Measurements from ENCODE around the gene RAB4A. TPM values are rescaled to one million over a fixed set of nuclear protein-coding genes. Genes with fewer than 3 reads are reported as not detected.

The RAB4A gene
- total and polyA plus RNA-seq, 2 of the 13 experiments (the other 11 are each of a cell fraction or from before 2014, with no cell fraction given): 56.0 to 80.1 TPM

DNA sequence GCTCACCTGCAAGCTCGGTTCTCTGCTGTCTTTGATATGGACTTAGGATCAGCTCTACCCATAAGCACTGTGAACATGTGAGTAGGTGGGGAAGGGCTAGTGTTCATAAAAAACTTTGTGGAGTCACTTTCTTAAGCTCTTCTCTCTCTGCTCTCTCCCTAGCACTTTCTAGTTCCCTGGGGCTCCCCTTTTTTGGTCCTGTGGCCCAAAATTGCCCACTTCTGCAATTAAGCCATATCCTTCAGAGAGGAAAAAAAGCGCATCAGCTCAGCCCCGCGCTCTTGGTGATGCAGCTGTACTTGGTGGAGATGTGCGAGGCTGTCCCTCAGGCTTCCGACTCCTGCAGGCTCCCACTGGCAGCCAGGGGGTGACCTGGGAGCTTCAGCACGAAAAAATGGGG, 48.6 kb downstream of the RAB4A start:
- H3K4me2 ChIP-seq (ENCODE audit: low read depth, low read length): no peak overlapping the region

More for the DNA sequence above, 48.6 kb downstream of the RAB4A start:
- Histone ChIP-seq H4K20me1 (ENCODE audit: insufficient read depth, low read length) (no peaks in the 10 kb centered on the region), H3K4me3 (replicated peaks in 1 of 3; ENCODE audit: insufficient read depth in 1 of 3, low read depth in 2 of 3, low read length in 3 of 3) (no peak overlapping the region), H2AFZ (ENCODE audit: low read length) (no peak overlapping the region), H3K4me1 (ENCODE audit: insufficient read depth, low read length) (peaks cover 18% of the 10 kb centered on the region), H3K9me3 (ENCODE audit: low read length) (no peaks in the 10 kb centered on the region), H3K27me3 (ENCODE audit: control insufficient read depth in 1 of 2, insufficient read depth in 2 of 2, low read length in 2 of 2) (no peaks in the 10 kb centered on the region), H3K27ac (ENCODE audit: extremely low read length, insufficient read depth, low read length) (no peak overlapping the region), H3K79me2 (ENCODE audit: insufficient read depth, low read length) (no peaks in the 10 kb centered on the region), H3K9ac (ENCODE audit: insufficient read depth, low read depth, low read length) (no peak overlapping the region), H3K36me3 (replicated peaks in 1 of 2; ENCODE audit: control insufficient read depth in 1 of 2, insufficient read depth in 2 of 2, low read length in 2 of 2) (peaks cover 2 to 31% of the 10 kb centered on the region in 2 experiments; a peak in 4 of 5 replicates)
- no TSS peak for BruUV-seq (replicated peaks)
- ATAC-seq (0 out of 3 replicates have a peak, but pooled peaks have one; percentile 30), FAIRE-seq (no peak), DNase-seq (ENCODE audit: low spot score) (no peak)
- in situ Hi-C loops (cut with HindIII; ENCODE audit: extremely low pct_ligation_motif_present, low pct_unique_long_range_greater_than_20kb): no loop called here
- ChIA-PET POLR2A (interaction anchor here (0.7 kb wide), 1 partner anchor 147 kb away, joined by 3 read pairs; no protein-coding TSS in a partner anchor), CTCF (ENCODE audit: low intra/inter-chr PET ratio, low total read pairs) (no interaction called here)
- TF ChIP-seq NFYC (CRISPR knock-in tag; IDR thresholded peaks at IDR 0.05): no peak
- TF ChIP-seq MYC (CRISPR knock-in tag; IDR thresholded peaks at IDR 0.05; ENCODE audit: borderline replicate concordance): no peak
- no peak for TF ChIP-seq NFKBIZ (CRISPR knock-in tag; IDR thresholded peaks at IDR 0.05)
- no peak for TF ChIP-seq POGZ (CRISPR knock-in tag; IDR thresholded peaks at IDR 0.05)
- TF ChIP-seq, protein P1, sequence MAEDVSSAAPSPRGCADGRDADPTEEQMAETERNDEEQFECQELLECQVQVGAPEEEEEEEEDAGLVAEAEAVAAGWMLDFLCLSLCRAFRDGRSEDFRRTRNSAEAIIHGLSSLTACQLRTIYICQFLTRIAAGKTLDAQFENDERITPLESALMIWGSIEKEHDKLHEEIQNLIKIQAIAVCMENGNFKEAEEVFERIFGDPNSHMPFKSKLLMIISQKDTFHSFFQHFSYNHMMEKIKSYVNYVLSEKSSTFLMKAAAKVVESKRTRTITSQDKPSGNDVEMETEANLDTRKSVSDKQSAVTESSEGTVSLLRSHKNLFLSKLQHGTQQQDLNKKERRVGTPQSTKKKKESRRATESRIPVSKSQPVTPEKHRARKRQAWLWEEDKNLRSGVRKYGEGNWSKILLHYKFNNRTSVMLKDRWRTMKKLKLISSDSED (CRISPR knock-in tag; IDR thresholded peaks at IDR 0.05): no peak
- TF ChIP-seq ZNF224 (CRISPR knock-in tag; IDR thresholded peaks at IDR 0.05): no peak
- TF ChIP-seq ZNF343 (CRISPR knock-in tag; IDR thresholded peaks at IDR 0.05): no peak
- TF ChIP-seq, protein P2, sequence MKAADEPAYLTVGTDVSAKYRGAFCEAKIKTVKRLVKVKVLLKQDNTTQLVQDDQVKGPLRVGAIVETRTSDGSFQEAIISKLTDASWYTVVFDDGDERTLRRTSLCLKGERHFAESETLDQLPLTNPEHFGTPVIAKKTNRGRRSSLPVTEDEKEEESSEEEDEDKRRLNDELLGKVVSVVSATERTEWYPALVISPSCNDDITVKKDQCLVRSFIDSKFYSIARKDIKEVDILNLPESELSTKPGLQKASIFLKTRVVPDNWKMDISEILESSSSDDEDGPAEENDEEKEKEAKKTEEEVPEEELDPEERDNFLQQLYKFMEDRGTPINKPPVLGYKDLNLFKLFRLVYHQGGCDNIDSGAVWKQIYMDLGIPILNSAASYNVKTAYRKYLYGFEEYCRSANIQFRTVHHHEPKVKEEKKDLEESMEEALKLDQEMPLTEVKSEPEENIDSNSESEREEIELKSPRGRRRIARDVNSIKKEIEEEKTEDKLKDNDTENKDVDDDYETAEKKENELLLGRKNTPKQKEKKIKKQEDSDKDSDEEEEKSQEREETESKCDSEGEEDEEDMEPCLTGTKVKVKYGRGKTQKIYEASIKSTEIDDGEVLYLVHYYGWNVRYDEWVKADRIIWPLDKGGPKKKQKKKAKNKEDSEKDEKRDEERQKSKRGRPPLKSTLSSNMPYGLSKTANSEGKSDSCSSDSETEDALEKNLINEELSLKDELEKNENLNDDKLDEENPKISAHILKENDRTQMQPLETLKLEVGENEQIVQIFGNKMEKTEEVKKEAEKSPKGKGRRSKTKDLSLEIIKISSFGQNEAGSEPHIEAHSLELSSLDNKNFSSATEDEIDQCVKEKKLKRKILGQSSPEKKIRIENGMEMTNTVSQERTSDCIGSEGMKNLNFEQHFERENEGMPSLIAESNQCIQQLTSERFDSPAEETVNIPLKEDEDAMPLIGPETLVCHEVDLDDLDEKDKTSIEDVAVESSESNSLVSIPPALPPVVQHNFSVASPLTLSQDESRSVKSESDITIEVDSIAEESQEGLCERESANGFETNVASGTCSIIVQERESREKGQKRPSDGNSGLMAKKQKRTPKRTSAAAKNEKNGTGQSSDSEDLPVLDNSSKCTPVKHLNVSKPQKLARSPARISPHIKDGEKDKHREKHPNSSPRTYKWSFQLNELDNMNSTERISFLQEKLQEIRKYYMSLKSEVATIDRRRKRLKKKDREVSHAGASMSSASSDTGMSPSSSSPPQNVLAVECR (CRISPR knock-in tag; IDR thresholded peaks at IDR 0.05; ENCODE audit: borderline replicate concordance): no peak
- no peak for TF ChIP-seq TOE1 (CRISPR knock-in tag; IDR thresholded peaks at IDR 0.05)
- TF ChIP-seq, protein P3, sequence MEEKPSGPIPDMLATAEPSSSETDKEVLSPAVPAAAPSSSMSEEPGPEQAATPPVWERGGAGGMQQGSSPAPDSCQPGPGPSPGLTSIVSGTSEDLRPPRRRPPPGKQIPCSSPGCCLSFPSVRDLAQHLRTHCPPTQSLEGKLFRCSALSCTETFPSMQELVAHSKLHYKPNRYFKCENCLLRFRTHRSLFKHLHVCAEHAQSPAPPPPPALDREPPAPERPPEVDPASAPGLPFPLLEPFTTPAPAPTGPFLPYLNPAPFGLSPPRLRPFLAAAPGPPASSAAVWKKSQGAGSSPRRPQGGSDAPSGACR (CRISPR knock-in tag; IDR thresholded peaks at IDR 0.05): no peak
- TF ChIP-seq ATM (IDR thresholded peaks at IDR 0.05; ENCODE audit: borderline replicate concordance): no peak
- no peak for TF ChIP-seq KLF15 (CRISPR knock-in tag; IDR thresholded peaks at IDR 0.05; ENCODE audit: borderline replicate concordance)
- intact Hi-C loops (cut with micrococcal nuclease; ENCODE audit: unreplicated experiment): no loop called here
- WGBS (ENCODE audit: low lambda C conversion rate): 97% methylated on average over 7 of the region's 7 CpGs

Data from HepG2 (cell line).